ENCODE data around the gene BLM.
A peak's percentile ranks its signal among the peaks of the same experiment; 100 is the strongest.

- TF ChIP-seq POLR2A (IDR thresholded peaks at IDR 0.05; ENCODE audit: low read depth, low read length) (no peak), CTCF (conservative IDR thresholded peaks at IDR 0.05; ENCODE audit: low read depth, low read length) (no peak), RFX5 (IDR thresholded peaks at IDR 0.05; ENCODE audit: low read depth, low read length) (no peak), RAD21 (IDR thresholded peaks at IDR 0.05; ENCODE audit: low read length) (no peak), BHLHE40 (IDR thresholded peaks at IDR 0.05; ENCODE audit: low read depth, low read length) (no peak), FOS (IDR thresholded peaks at IDR 0.05; ENCODE audit: low read depth, low read length) (no peak), CEBPB (IDR thresholded peaks at IDR 0.05; ENCODE audit: low read depth, low read length) (no peak), MXI1 (IDR thresholded peaks at IDR 0.05; ENCODE audit: borderline replicate concordance, low read depth, low read length) (no peak), MAFK (IDR thresholded peaks at IDR 0.05; ENCODE audit: low read depth, low read length) (peak; percentile 41), NFE2L2 (IDR thresholded peaks at IDR 0.05; ENCODE audit: low read depth, low read length) (no peak)
Observed at GRCh38 chr15:90862487-90862886, 145.3 kb downstream of the BLM start.
